Measurements from ENCODE around the gene NAP1L4. TPM values are rescaled to one million over a fixed set of nuclear protein-coding genes. Genes with fewer than 3 reads are reported as not detected.
A peak's percentile ranks its signal among the peaks of the same experiment; 100 is the strongest.

The NAP1L4 gene
- total and polyA plus RNA-seq, 2 of the 4 experiments (the other 2 are of a cell fraction) = 71.5 to 80.7 TPM

- peak overlapping the region; percentile 11 for H2BK5ac ChIP-seq (ENCODE audit: low read depth, low read length, poor library complexity, severe bottlenecking)
- dilution Hi-C loops (cut with HindIII; ENCODE audit: low sequenced_read_pairs, unreplicated experiment) = no loop called here
- peak overlapping the region; percentile 16; the same call in 1 of the 2 replicates for H3K27ac ChIP-seq (ENCODE audit: insufficient read depth, low read length)
- DNase-seq (no peak), ATAC-seq (ENCODE audit: low read depth) (no peak)
- H3K14ac ChIP-seq (replicated peaks; ENCODE audit: low read depth, low read length) = peak overlapping the region; percentile 46; the same call in 1 of the 2 replicates
- intact Hi-C loops (cut with micrococcal nuclease) = loop anchor here (5.0 kb wide), 2 partner anchors 101 to 461 kb away; no protein-coding TSS in a partner anchor
- POLR2A ChIA-PET (ENCODE audit: unreplicated experiment) = no interaction called here
- BruUV-seq (replicated peaks) = no TSS peak
- H2AFZ ChIP-seq (replicated peaks; ENCODE audit: low read length, poor library complexity) = peak overlapping the region; percentile 95
- peak overlapping the region; percentile 42 to 46; a peak in 2 of 4 replicates for H4K8ac ChIP-seq (ENCODE audit: low read depth in 2 of 2, low read length in 2 of 2)
- no peak overlapping the region for H4K91ac ChIP-seq (ENCODE audit: insufficient read depth, low read depth, low read length)
- no peak overlapping the region for H4K5ac ChIP-seq (ENCODE audit: low read depth, low read length)
- no peak overlapping the region for H3K18ac ChIP-seq (ENCODE audit: low read depth, low read length)
- no peaks in the 10 kb centered on the region for H3K27me3 ChIP-seq (ENCODE audit: control insufficient read depth, insufficient read depth, low read length)
- H2AK9ac ChIP-seq (replicated peaks; ENCODE audit: low read depth, low read length, poor library complexity) = peak overlapping the region; percentile 80
- H2BK120ac ChIP-seq (ENCODE audit: low read depth, low read length) = no peak overlapping the region
- peak overlapping the region; percentile 26; the same call in 1 of the 2 replicates for H3K9ac ChIP-seq (ENCODE audit: low read depth, low read length)
- H2AK5ac ChIP-seq (ENCODE audit: low read depth, low read length) = no peak overlapping the region
- no peak overlapping the region for H2BK15ac ChIP-seq (ENCODE audit: low read depth, low read length)
- CTCF ChIA-PET = no interaction called here
- no CpG with 5 or more reads among the region's 7 CpGs for WGBS, 2 experiments (ENCODE audit: extremely low coverage in 2 of 2, insufficient read length in 1 of 2)
- in situ Hi-C loops (cut with MboI; ENCODE audit: low sequenced_read_pairs) = no loop called here
- 0 out of 2 replicates have a peak, but pooled peaks cover 5% of the 10 kb centered on the region for H3K9me1 ChIP-seq (ENCODE audit: insufficient read depth, low read length)
- H3K4me2 ChIP-seq (ENCODE audit: low read depth, low read length) = peak overlapping the region; percentile 92
- H3K4me1 ChIP-seq (ENCODE audit: control insufficient read depth, insufficient read depth, low read length) = peaks cover 7% of the 10 kb centered on the region
- peak overlapping the region; percentile 92 for H3K4me3 ChIP-seq (ENCODE audit: insufficient read depth, low read depth, low read length)
- TF ChIP-seq CEBPB (IDR thresholded peaks at IDR 0.05; ENCODE audit: low read depth, low read length) = no peak
- no peak for TF ChIP-seq CTCF (conservative IDR thresholded peaks at IDR 0.05; ENCODE audit: low read depth, low read length)
- no peak for TF ChIP-seq MXI1 (IDR thresholded peaks at IDR 0.05; ENCODE audit: borderline replicate concordance, low read depth, low read length)
- TF ChIP-seq ELK1 (IDR thresholded peaks at IDR 0.05; ENCODE audit: borderline replicate concordance, low read depth, low read length) = no peak
- no peak for TF ChIP-seq MAZ (IDR thresholded peaks at IDR 0.05; ENCODE audit: borderline replicate concordance, low read depth, low read length)
- TF ChIP-seq RCOR1 (IDR thresholded peaks at IDR 0.05; ENCODE audit: insufficient replicate concordance, low read length) = no peak
- TF ChIP-seq RAD21 (IDR thresholded peaks at IDR 0.05; ENCODE audit: low read length) = no peak
- no peak for TF ChIP-seq SMC3 (IDR thresholded peaks at IDR 0.05; ENCODE audit: low read depth, low read length)
- no peak for TF ChIP-seq POLR2A (IDR thresholded peaks at IDR 0.05; ENCODE audit: low read depth, low read length)
- TF ChIP-seq NFE2L2 (IDR thresholded peaks at IDR 0.05; ENCODE audit: low read depth, low read length) = no peak
- no peak for TF ChIP-seq RFX5 (IDR thresholded peaks at IDR 0.05; ENCODE audit: low read depth, low read length)
- no peak for TF ChIP-seq BHLHE40 (IDR thresholded peaks at IDR 0.05; ENCODE audit: low read depth, low read length)
- TF ChIP-seq USF2 (IDR thresholded peaks at IDR 0.05; ENCODE audit: low read depth, low read length) = no peak
- TF ChIP-seq FOS (IDR thresholded peaks at IDR 0.05; ENCODE audit: low read depth, low read length) = no peak
- no peak for TF ChIP-seq CHD1 (IDR thresholded peaks at IDR 0.05; ENCODE audit: low read depth, low read length)
- TF ChIP-seq MAFK (IDR thresholded peaks at IDR 0.05; ENCODE audit: low read depth, low read length) = no peak
- no peak overlapping the region for H2BK20ac ChIP-seq (ENCODE audit: low read depth, low read length)
- no peaks in the 10 kb centered on the region for H3K9me3 ChIP-seq (ENCODE audit: control insufficient read depth, insufficient read depth, low read length)
- H4K20me1 ChIP-seq (ENCODE audit: insufficient read depth, low read length) = peaks cover 35% of the 10 kb centered on the region
- H3K79me1 ChIP-seq (ENCODE audit: low read depth in 1 of 2, low read length in 2 of 2) = peaks cover 0 to 14% of the 10 kb centered on the region in 2 experiments; a peak in 2 of 4 replicates
- no peak overlapping the region for H3K56ac ChIP-seq (ENCODE audit: extremely low read depth, insufficient read depth, low read length)
- peak overlapping the region; percentile 56; the same call in 1 of the 2 replicates for H3K23ac ChIP-seq (ENCODE audit: low read depth, low read length)
- peak overlapping the region; percentile 45 for H3K4ac ChIP-seq (ENCODE audit: low read depth, low read length)
- H3K36me3 ChIP-seq (ENCODE audit: control insufficient read depth, insufficient read depth, low read length) = no peaks in the 10 kb centered on the region
Observed at GRCh38 chr11:2992997-2993325, 832 bp upstream of the NAP1L4 start.

All from IMR-90 (cell line).